Esophagus muscularis mucosa (tissue), 4 donors: ENCODE results near the gene TMX4.

ENCODE experiments used
- EP300 ChIP-seq: sonication (generic); formaldehyde crosslinking; IDR thresholded peaks from one replicate; pipeline ENCODE4 v1.6.1; 2017; ENCODE audit warnings: antibody characterized with exemption
- POLR2A ChIP-seq: fragments of 450-650 bp; IDR thresholded peaks from one replicate; pipeline ENCODE4 v1.6.1; 2017; ENCODE audit warnings: antibody characterized with exemption, moderate library complexity, mild to moderate bottlenecking, low read depth
- TF ChIP-seq, protein P1 (sequence below), 3 experiments: fragments of 200-600 bp in 2 of 3; fragments of 450-650 bp in 1 of 3; sonication (generic) in 2 of 3; IDR thresholded peaks; one replicate each; pipeline ENCODE4 v1.5.1; 2017 to 2019; ENCODE audit warnings: antibody characterized with exemption in 3 of 3, mild to moderate bottlenecking in 2 of 3, moderate library complexity in 1 of 3

DNA sequence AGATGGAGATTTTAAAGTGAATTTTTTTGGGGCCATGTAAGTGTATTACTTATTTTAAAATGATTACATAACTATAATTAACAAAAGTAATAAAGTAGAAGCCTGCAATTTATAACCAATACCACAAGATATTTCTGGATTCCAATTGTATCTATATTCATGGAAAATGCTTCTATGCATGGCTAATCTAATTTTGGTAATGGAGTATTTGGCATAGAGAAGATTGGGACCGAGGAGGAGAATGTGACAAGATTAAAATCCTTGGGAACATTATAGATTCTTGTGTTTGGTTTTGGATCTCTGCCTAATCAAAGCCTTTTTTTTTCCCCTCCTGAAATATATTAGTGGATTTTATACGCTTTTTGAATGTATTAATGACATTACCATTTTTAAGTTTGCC, 12.9 kb upstream of the TMX4 start:
- TF ChIP-seq, protein P1, sequence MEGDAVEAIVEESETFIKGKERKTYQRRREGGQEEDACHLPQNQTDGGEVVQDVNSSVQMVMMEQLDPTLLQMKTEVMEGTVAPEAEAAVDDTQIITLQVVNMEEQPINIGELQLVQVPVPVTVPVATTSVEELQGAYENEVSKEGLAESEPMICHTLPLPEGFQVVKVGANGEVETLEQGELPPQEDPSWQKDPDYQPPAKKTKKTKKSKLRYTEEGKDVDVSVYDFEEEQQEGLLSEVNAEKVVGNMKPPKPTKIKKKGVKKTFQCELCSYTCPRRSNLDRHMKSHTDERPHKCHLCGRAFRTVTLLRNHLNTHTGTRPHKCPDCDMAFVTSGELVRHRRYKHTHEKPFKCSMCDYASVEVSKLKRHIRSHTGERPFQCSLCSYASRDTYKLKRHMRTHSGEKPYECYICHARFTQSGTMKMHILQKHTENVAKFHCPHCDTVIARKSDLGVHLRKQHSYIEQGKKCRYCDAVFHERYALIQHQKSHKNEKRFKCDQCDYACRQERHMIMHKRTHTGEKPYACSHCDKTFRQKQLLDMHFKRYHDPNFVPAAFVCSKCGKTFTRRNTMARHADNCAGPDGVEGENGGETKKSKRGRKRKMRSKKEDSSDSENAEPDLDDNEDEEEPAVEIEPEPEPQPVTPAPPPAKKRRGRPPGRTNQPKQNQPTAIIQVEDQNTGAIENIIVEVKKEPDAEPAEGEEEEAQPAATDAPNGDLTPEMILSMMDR (IDR thresholded peaks at IDR 0.05): no peak
- no peak for TF ChIP-seq EP300
- TF ChIP-seq POLR2A: no peak
